ENCODE results near the gene XXYLT1. TPM values are rescaled to one million over a fixed set of nuclear protein-coding genes. Genes with fewer than 3 reads are reported as not detected.

XXYLT1 gene
- total and polyA plus RNA-seq, 9 of the 15 experiments (the other 6 are each of a cell fraction or from before 2014, with no cell fraction given) = 1.9 to 18.9 (median 15.0) TPM

DNA sequence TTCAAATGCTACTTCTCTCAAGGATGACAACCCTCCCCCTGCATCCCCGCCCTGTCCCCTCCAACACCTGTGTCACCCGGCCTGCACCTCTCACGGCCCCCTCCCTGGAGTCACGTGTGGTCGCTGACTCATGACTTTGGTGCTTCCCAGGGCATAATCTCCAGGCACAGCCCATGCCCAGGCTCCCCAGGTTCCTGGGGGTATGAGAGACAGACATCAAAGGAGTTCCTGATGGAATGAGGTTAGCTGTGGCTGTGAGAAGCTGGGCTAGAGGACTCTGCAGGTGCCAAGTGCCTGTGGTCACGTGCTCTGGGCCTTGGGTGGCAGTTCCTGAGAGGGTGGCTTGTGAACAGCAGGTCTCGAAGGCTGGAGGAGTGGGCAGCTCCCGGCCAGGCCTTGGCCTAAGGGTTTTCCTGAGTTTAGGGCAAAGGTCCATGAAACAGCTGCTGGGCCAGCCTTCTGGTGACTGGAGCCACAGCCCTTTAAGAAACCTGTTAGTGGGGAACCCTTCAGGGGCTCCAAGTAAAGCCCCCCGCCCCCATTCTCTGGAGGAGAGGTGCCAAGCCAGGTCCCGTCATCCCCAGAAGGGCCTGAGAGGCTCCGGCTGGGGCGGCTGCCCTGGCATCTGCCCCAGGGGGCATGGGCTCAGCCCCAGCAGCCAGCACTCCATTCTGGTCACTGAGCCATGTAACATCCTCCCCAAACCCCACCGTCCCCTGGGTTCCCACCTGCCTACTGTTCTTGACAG is 230.0 kb downstream of the XXYLT1 start:
- no TSS peak for BruUV-seq (replicated peaks)
- FAIRE-seq (no peak), DNase-seq (ENCODE audit: extremely low read depth in 1 of 4, low spot score in 3 of 4) (no peak), ATAC-seq (no peak)
- no peaks in the 10 kb centered on the region for H4K20me1 ChIP-seq (replicated peaks; ENCODE audit: control insufficient read depth, insufficient read depth, low read length)
- H3K9ac ChIP-seq (ENCODE audit: insufficient read depth in 1 of 2, low read depth in 2 of 2, low read length in 2 of 2) = no peak overlapping the region
- peaks cover 41 to 72% of the 10 kb centered on the region in 2 experiments for H3K27me3 ChIP-seq (ENCODE audit: control insufficient read depth in 2 of 2, insufficient read depth in 2 of 2, low read length in 2 of 2)
- H2AFZ ChIP-seq (ENCODE audit: low read depth, low read length) = no peak overlapping the region
- POLR2A ChIA-PET = no interaction called here
- H3K4me2 ChIP-seq (ENCODE audit: insufficient read depth, low read length) = no peak overlapping the region
- H3K36me3 ChIP-seq (ENCODE audit: control insufficient read depth, insufficient read depth, low read length) = no peaks in the 10 kb centered on the region
- WGBS (ENCODE audit: insufficient coverage, low coverage, missing lambda C conversion rate) = 9% methylated on average over 12 of the region's 13 CpGs
- peaks cover 0 to 2% of the 10 kb centered on the region in 2 experiments; a peak in 2 of 5 replicates for H3K4me1 ChIP-seq (replicated peaks in 1 of 2; ENCODE audit: control insufficient read depth in 2 of 2, insufficient read depth in 2 of 2, low read length in 2 of 2)
- in situ Hi-C loops (cut with MboI) = no loop called here
- TF ChIP-seq POLR2H (tag; IDR thresholded peaks at IDR 0.05; ENCODE audit: low read depth) (no peak), ARID1B (IDR thresholded peaks at IDR 0.05) (no peak)
- TF ChIP-seq, protein P1, sequence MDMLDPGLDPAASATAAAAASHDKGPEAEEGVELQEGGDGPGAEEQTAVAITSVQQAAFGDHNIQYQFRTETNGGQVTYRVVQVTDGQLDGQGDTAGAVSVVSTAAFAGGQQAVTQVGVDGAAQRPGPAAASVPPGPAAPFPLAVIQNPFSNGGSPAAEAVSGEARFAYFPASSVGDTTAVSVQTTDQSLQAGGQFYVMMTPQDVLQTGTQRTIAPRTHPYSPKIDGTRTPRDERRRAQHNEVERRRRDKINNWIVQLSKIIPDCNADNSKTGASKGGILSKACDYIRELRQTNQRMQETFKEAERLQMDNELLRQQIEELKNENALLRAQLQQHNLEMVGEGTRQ (CRISPR knock-in tag; IDR thresholded peaks at IDR 0.05) = 0 out of 2 replicates have a peak, but pooled peaks have one; percentile 18
- TF ChIP-seq, protein P2, sequence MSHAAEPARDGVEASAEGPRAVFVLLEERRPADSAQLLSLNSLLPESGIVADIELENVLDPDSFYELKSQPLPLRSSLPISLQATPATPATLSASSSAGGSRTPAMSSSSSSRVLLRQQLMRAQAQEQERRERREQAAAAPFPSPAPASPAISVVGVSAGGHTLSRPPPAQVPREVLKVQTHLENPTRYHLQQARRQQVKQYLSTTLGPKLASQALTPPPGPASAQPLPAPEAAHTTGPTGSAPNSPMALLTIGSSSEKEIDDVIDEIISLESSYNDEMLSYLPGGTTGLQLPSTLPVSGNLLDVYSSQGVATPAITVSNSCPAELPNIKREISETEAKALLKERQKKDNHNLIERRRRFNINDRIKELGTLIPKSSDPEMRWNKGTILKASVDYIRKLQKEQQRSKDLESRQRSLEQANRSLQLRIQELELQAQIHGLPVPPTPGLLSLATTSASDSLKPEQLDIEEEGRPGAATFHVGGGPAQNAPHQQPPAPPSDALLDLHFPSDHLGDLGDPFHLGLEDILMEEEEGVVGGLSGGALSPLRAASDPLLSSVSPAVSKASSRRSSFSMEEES (CRISPR knock-in tag; IDR thresholded peaks at IDR 0.05) = peak; percentile 20; the same call in 1 of the 2 replicates
- H3K9me3 ChIP-seq (replicated peaks; ENCODE audit: control insufficient read depth, insufficient read depth, low read depth, low read length) = no peaks in the 10 kb centered on the region
- CTCF ChIA-PET (ENCODE audit: low intra/inter-chr PET ratio) = no interaction called here
- H3K79me2 ChIP-seq (ENCODE audit: control insufficient read depth, insufficient read depth, low read length) = no peaks in the 10 kb centered on the region
- no peak overlapping the region for H3K27ac ChIP-seq (ENCODE audit: extremely low read depth, low read depth, low read length)
- H3K4me3 ChIP-seq = no peak overlapping the region
- H3K9me1 ChIP-seq (ENCODE audit: control insufficient read depth, insufficient read depth, low read length) = no peaks in the 10 kb centered on the region
- intact Hi-C loops (cut with micrococcal nuclease) = no loop called here

Measured in K562 (cell line).